Effector memory CD4-positive, alpha-beta T cell (primary cell): Measurements from ENCODE around the gene C2orf81.

ENCODE experiments used
- DNase-seq, 3 donors: peaks; one replicate each; pipeline ENCODE4 v3.0.0-alpha.2; 2020
- H3K27ac ChIP-seq: 2 replicates; pipeline ENCODE4 v1.7.0; 2013; ENCODE audit warnings: mild to moderate bottlenecking, low read length, moderate library complexity; ENCODE audit not compliant: insufficient read depth, poor library complexity, severe bottlenecking
- H3K27me3 ChIP-seq: replicated peaks from 2 replicates; pipeline ENCODE4 v1.7.0; 2013; ENCODE audit warnings: mild to moderate bottlenecking, low read length; ENCODE audit not compliant: insufficient read depth, control insufficient read depth, poor library complexity, severe bottlenecking
- H3K36me3 ChIP-seq: 2 replicates; pipeline ENCODE4 v1.7.0; 2013; ENCODE audit warnings: mild to moderate bottlenecking, low read length, moderate library complexity; ENCODE audit not compliant: control insufficient read depth, insufficient read depth
- H3K4me1 ChIP-seq: 2 replicates; pipeline ENCODE4 v1.7.0; 2013; ENCODE audit warnings: low read length, mild to moderate bottlenecking; ENCODE audit not compliant: control insufficient read depth, insufficient read depth, poor library complexity, severe bottlenecking
- H3K4me3 ChIP-seq: 2 replicates; pipeline ENCODE4 v1.7.0; 2013; ENCODE audit warnings: low read length, low read depth, mild to moderate bottlenecking; ENCODE audit not compliant: insufficient read depth, poor library complexity, severe bottlenecking
- H3K9me3 ChIP-seq: 2 replicates; pipeline ENCODE4 v1.7.0; 2013; ENCODE audit warnings: mild to moderate bottlenecking, low read length, moderate library complexity; ENCODE audit not compliant: control insufficient read depth

Gene C2orf81

GRCh38 chr2:74458132-74458937 lies 36.9 kb upstream of the C2orf81 start, which contains the start of gene WBP1:
TSS of gene WBP1 (plus strand) at chr2:74458438. CDS start at chr2:74458603, 165 bp downstream.
- Histone ChIP-seq H3K4me1 (peaks cover 23% of the 10 kb centered on the region), H3K36me3 (peaks cover 15% of the 10 kb centered on the region), H3K9me3 (no peaks in the 10 kb centered on the region), H3K27me3 (no peaks in the 10 kb centered on the region), H3K27ac (peak within 1 kb of the TSS; percentile 99), H3K4me3 (peak within 1 kb of the TSS; percentile 69)
- DNase-seq, result peak; percentile 98 to 100 (median 100)

GRCh38 chr2:74457549-74458131 lies 36.2 kb upstream of the C2orf81 start:
- Histone ChIP-seq H3K9me3 (no peaks in the 10 kb centered on the region), H3K4me1 (peaks cover 23% of the 10 kb centered on the region), H3K27ac (peak overlapping the region; percentile 99), H3K27me3 (no peaks in the 10 kb centered on the region), H3K4me3 (peak overlapping the region; percentile 69), H3K36me3 (peaks cover 15% of the 10 kb centered on the region)
- DNase-seq, result peak; percentile 70 to 73 (median 73)

DNA sequence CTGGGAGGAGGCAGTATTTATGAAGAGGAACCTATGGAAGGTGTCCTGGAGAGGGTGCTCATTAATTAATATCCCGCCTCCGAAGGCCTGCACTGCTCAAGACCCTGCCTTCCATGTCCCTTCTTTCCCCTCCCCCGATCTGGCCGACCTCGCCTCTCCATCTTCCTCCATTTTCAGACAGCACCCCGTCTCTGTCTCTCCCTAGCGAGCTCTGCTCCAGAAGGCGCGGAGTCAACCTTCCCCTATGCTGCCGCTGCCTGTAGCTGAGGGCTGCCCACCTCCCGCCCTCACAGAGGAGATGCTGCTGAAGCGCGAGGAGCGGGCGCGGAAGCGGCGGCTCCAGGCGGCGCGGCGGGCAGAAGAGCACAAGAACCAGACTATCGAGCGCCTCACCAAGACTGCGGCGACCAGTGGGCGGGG lies 35.7 kb upstream of the C2orf81 start:
- H3K4me1 ChIP-seq, result peaks cover 23% of the 10 kb centered on the region
- no peak for DNase-seq
- H3K9me3 ChIP-seq, result no peaks in the 10 kb centered on the region
- peaks cover 12% of the 10 kb centered on the region for H3K36me3 ChIP-seq
- H3K4me3 ChIP-seq, result peak overlapping the region; percentile 69
- H3K27me3 ChIP-seq, result no peaks in the 10 kb centered on the region
- H3K27ac ChIP-seq, result peak overlapping the region; percentile 99

DNA sequence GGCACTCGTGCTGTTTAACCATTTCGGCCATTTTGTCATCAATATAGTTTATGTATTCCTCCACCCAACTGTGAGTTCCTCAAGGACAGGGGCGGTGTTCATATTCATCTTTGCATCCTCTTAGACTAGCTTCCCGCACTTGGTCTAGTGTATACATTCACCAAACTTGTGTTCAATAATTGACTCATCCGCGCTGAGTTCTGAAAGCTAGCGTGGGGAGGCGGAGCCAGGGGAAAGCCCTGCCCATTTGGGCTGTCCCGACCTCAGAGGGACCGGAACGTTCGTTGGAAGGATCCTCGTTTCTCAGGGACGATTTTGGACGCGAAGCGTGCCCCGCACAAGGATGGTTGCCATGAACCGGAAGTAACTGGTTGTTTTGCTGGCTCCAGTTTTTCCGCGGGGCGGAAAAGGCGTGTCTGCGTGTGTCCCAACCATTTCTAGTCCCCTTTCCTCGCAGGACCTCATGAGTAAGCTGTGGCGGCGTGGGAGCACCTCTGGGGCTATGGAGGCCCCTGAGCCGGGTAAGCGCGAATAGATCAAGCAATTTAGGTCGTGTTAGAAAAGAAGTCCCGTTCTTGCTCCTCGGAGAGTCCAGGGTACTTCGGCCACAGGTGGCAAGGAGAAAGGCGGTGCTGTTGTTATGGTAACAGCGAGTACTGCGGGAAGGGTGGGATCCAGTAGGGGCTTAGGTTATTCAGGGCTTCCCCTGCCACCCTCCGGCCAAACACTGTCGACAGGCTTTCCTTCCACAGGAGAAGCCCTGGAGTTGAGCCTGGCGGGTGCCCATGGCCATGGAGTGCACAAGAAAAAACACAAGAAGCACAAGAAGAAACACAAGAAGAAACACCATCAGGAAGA lies 33.5 kb upstream of the C2orf81 start, which contains the start of gene INO80B:
Gene INO80B (plus strand): TSS at position 434 of the 858 bp plus-strand sequence. CDS start 30 bp downstream, at position 464.
- H3K4me3 ChIP-seq, result peak within 1 kb of the TSS; percentile 68
- no peaks in the 10 kb centered on the region for H3K36me3 ChIP-seq
- peak within 1 kb of the TSS; percentile 99 for H3K27ac ChIP-seq
- no peaks in the 10 kb centered on the region for H3K27me3 ChIP-seq
- H3K4me1 ChIP-seq, result peaks cover 23% of the 10 kb centered on the region
- DNase-seq, result peak; percentile 95 to 96 (median 95)
- H3K9me3 ChIP-seq, result no peaks in the 10 kb centered on the region

- Histone ChIP-seq H3K4me1 (peaks cover 8% of the 10 kb centered on the region), H3K27me3 (no peaks in the 10 kb centered on the region), H3K36me3 (no peaks in the 10 kb centered on the region), H3K4me3 (no peak overlapping the region), H3K9me3 (no peaks in the 10 kb centered on the region), H3K27ac (no peak overlapping the region)
- no peak for DNase-seq
Observed at GRCh38 chr2:74450570-74451190, 29.3 kb upstream of the C2orf81 start.

DNA sequence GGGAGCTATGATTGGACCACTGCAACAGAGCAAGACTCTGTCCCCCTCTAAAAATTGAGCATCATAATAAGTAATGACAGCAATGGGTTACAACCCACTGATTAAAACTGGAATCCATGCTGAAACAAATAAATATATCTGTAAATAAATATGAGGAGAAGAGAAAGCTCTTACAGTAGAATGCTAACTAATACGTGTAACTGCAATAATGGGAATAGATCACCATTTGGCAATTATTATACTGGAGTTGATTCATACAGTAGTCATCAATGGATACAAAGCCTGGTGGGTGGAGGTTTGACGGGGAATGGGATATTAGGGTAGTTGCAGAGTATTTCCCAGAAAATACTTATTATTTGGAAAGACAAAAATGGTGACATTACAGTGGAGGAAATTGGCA lies 27.4 kb upstream of the C2orf81 start:
- Histone ChIP-seq H3K9me3 (no peaks in the 10 kb centered on the region), H3K27ac (no peak overlapping the region), H3K36me3 (no peaks in the 10 kb centered on the region), H3K4me3 (no peak overlapping the region), H3K27me3 (no peaks in the 10 kb centered on the region), H3K4me1 (no peaks in the 10 kb centered on the region)
- no peak for DNase-seq

DNA sequence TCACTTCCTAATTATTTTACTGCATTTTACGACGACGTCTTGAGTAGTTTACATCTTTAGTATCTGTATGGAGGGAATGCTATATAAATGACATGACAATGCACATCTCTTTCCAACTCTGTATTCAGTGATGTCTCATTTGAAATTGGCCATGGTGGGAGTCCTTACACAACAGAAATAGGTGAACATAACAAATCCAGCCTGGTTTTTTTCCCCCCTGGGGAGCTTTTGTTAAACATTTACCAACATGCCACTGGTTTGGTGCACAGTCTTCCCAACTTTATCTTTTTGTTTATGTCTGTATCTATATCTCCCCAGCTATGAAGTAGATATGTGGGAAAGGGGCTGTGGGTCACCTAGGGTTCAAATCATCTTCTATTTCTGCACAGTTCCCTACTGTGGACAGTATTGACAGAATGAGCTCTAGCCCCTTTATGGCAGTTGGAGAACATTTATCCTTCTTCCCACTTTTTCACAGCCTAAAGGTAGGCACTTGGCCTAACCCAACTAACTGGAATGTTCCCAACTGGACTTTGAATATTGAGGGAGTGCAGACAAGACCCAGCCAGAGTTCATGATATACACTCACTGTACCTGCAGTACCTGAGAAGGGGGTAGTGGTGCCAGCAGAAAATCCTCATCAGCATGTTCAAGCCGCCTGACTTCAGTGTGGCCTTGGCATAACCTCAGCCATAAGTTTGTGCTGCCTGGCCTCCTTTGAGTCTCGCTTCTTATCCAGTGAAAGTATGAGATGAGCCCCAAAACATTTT lies 26.0 kb upstream of the C2orf81 start:
- Histone ChIP-seq H3K27me3 (peaks cover 5% of the 10 kb centered on the region), H3K4me3 (no peak overlapping the region), H3K36me3 (no peaks in the 10 kb centered on the region), H3K4me1 (no peaks in the 10 kb centered on the region), H3K27ac (no peak overlapping the region), H3K9me3 (no peaks in the 10 kb centered on the region)
- no peak for DNase-seq

DNA sequence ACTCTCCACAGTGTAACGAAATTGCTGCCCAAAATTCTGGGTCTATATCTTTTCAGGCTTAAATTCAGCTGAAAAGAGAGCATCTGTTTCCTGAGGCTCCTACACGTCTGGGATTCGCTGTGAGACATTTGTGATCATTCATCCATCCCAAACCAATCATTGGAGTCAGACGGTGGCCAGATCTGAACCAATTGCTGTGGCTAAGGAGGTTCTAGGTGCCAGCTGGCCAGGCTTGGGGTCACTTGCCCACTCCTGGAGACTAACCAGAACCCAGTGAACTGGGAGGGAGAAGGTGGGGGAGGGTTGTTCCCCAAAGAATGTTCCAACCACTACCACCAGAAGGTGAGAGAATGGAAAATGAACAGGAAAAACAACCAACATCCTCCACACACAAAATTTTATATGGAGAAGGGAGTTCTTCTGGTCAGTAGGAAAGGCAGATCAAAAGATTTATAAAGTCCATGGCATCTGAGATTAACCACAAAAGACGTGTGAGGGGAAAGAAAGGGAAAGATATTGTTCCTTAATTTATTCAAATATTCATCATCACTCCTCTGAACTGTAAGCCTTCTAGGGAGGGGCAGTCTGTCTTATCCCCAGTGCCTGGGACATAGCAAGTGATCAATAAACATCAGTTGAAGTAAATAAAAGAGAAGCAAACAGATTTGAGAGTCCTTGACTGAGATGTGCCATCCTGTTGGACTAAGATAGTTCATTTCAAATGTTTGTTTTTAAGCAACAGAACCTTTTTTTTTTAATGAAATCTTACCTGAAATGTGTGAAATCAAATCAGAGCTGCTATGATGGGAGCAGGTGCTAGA lies 23.3 kb upstream of the C2orf81 start:
- peaks cover 31% of the 10 kb centered on the region for H3K27me3 ChIP-seq
- no peaks in the 10 kb centered on the region for H3K9me3 ChIP-seq
- H3K27ac ChIP-seq, result no peak overlapping the region
- H3K4me1 ChIP-seq, result peaks cover 19% of the 10 kb centered on the region
- no peak for DNase-seq
- no peaks in the 10 kb centered on the region for H3K36me3 ChIP-seq
- no peak overlapping the region for H3K4me3 ChIP-seq
